Measurements from ENCODE around the gene COPB2.
"Not testable (repeated sequence)": the region's sequence is repeated elsewhere in the genome, so short reads cannot be mapped to it uniquely, and the experiment has no call there.

The COPB2 gene

GRCh38 chr3:139389552-139390368, at the start of gene COPB2:
Gene COPB2, minus strand, starts transcription at chr3:139389647. Its CDS starts 97 bp downstream, at chr3:139389550.
- DNase-seq: peak; percentile 95

- DNase-seq: no peak
These were observed 45.4 kb upstream of the COPB2 start for GRCh38 chr3:139434764-139435307.

GRCh38 chr3:139434228-139434627, 44.8 kb upstream of the COPB2 start:
- DNase-seq: no peak

GRCh38 chr3:139433089-139433488, 43.6 kb upstream of the COPB2 start:
- DNase-seq: no peak

- DNase-seq: no peak
These were observed 41.0 kb upstream of the COPB2 start for GRCh38 chr3:139430493-139430892.

- DNase-seq: no peak
These were observed 38.0 kb upstream of the COPB2 start for GRCh38 chr3:139427283-139428060.

- no peak for DNase-seq
These were observed 36.4 kb upstream of the COPB2 start for GRCh38 chr3:139425745-139426400.

- no peak for DNase-seq
These were observed 33.8 kb upstream of the COPB2 start for GRCh38 chr3:139423232-139423631.

GRCh38 chr3:139421460-139421859, 32.0 kb upstream of the COPB2 start:
- no peak for DNase-seq

GRCh38 chr3:139421040-139421439, 31.6 kb upstream of the COPB2 start:
- DNase-seq: no peak

GRCh38 chr3:139418144-139418543, 28.7 kb upstream of the COPB2 start:
- no peak for DNase-seq

- DNase-seq: no peak
These were observed 26.8 kb upstream of the COPB2 start for GRCh38 chr3:139416275-139416674.

GRCh38 chr3:139414608-139415224, 25.3 kb upstream of the COPB2 start:
- no peak for DNase-seq

GRCh38 chr3:139412891-139413290, 23.4 kb upstream of the COPB2 start:
- not testable (repeated sequence) for DNase-seq

GRCh38 chr3:139401155-139401554, 11.7 kb upstream of the COPB2 start:
- not testable (repeated sequence) for DNase-seq

- no peak for DNase-seq
These were observed 7.3 kb upstream of the COPB2 start for GRCh38 chr3:139396707-139397106.

- no peak for DNase-seq
These were observed 4.7 kb upstream of the COPB2 start for GRCh38 chr3:139394116-139394515.

- DNase-seq: peak; percentile 13
These were observed 461 bp downstream of the COPB2 start for GRCh38 chr3:139388821-139389551.

GRCh38 chr3:139388077-139388476, 1.4 kb downstream of the COPB2 start:
- no peak for DNase-seq

GRCh38 chr3:139382291-139382690, 7.2 kb downstream of the COPB2 start:
- not testable (repeated sequence) for DNase-seq

- no peak for DNase-seq
These were observed 8.9 kb downstream of the COPB2 start for GRCh38 chr3:139380575-139380974.
